Esophagus mucosa (tissue), 1 donor: ENCODE measurements around the gene GMDS. TPM values are rescaled to one million over a fixed set of nuclear protein-coding genes. Genes with fewer than 3 reads are reported as not detected.

ENCODE experiments used
- ATAC-seq: fragments of 200-7000 bp; cut with Tn5 transposase; one replicate; pipeline ENCODE4 v1.9.1; 2020
- total RNA-seq: library from RNA; stranded (reverse); gene quantifications from one replicate; pipeline ENCODE4 v1.2.4, GENCODE V29; 2023
- donor health status: DM: yes; HTN: yes; CAD: no.

GMDS gene
- total RNA-seq, 1 donor from 2014 or later, result 43.8 TPM

- ATAC-seq, result no peak
These were observed 319.5 kb downstream of the GMDS start for GRCh38 chr6:1925743-1926430.

DNA sequence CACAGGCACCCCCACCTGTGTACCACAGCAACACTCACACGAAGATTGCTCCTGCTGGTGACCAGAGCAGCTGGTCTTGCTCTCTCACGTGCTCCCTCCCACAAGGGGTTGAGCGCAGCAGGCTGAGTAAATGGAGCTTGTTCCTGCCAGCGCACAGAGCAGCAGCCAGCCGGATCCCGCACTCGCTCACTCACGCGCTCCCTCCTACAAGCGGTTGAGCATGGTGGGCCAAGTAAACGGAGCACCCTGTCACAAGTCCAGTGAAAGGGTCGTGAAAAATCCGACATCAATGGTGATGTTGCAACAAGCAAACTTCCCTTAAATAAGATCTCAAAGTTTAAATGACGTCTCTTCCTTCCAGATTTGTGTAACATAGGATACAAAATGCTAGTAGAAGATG, 322.0 kb downstream of the GMDS start:
- ATAC-seq, result no peak

GRCh38 chr6:1917626-1918371, 327.6 kb downstream of the GMDS start:
- ATAC-seq, result peak; percentile 55

DNA sequence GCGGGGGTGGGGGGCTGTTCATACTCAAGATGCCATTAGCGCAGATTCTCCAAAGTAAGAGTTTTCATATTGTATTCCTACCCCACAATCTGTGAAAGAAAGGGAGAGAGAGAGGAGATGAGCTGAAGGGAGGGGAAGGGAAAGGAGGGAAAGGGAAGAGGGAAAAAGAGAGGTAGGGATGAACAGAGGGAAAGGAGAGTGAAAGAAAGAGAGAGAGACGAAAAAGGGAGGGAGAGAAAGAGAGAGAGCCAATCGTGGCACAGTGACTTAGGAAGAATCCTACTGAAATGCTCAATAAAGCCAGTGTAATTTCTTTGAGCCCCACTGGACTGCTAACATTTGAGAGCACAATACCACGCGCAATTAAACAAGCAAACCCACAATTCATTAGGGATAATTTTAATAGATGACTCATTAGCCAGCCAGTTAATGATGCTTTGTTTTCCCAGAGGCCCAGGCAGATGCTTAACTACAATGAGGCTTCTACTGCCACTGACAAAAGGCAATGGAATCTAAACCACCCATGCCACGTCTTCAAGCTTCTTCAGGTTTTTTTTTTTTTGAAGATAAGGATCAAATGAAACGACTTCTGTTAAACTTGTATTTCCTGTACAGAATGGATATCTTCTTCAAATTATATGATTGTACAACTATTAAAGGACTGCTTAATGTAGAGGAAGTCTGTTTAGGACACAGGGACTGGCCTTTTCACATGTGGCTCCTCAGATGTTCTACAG, 328.9 kb downstream of the GMDS start:
- no peak for ATAC-seq

- no peak for ATAC-seq
These were observed 330.2 kb downstream of the GMDS start for GRCh38 chr6:1915226-1915625.

GRCh38 chr6:1913577-1913976, 331.8 kb downstream of the GMDS start:
- no peak for ATAC-seq

DNA sequence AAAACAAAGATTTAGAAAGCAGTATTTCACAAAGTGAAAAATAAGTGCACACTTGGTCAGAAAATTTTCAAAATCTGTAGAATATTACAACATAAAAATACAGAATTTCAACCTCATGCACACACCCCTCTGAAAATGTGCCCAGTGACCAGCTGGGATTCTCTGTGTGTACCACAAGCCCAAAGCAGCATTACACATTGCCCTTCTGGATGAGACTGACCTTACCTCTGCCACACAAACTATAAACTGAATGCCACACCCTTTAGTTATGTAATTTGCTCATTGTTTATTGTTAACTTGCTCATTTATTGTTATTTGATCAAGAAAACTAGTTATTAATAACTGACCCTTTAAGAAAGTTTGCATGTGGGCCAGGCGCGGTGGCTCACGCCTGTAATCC, 332.7 kb downstream of the GMDS start:
- ATAC-seq, result no peak

DNA sequence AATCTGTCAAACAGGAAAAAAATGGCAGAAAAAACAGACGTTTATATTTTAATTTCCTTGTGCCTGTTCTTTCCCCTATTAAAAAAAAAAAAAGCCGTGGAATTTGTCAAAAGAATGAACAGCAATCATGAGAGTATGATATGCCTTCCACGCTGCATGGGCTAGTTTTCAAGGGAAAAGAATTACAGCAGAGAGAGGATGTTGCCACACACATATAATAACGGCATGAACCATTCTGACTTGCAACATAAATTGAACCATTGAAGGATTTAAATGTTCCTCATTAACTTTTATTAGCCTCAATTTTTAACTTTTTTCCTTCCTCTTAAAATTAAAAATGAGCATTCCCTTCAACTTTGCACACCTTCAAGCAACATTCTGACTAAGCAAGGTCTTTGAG, 333.9 kb downstream of the GMDS start:
- ATAC-seq, result no peak

DNA sequence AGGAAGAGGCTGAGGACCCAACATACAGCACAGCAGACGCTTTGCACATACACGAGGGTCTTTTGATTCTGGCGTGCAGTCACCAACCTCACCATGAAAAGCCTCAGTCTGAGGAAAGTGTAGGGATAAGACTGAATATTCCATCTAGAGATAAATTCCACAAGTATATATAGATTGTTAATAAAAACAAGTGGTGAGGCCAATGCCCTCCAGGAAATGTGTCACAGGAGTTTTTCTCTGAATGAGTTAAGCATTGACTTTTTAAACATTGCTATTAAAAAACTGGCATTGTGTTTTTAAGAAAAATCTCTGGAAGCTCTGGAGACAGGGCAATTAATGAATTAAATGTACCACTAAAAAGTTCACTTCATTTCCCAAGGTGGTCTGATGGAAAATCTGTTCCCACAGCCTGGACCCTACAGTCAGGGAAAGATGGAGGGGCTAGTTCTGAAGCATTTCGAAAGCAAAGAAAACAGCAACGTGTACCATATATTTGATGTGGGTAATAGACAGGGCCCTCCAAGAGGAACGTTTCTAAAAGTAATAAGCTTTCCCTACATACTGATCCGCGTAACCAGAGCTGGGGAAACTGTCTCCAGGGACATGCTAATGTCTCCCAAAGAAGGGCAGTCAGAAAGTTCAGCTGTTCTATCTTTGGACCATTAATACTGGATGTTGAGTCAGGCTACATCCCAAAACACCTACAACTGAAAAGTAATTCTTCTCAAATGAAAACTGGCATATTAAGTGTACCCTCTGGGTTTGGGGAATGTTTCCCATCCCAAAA, 334.6 kb downstream of the GMDS start:
- no peak for ATAC-seq

- no peak for ATAC-seq
These were observed 336.6 kb downstream of the GMDS start for GRCh38 chr6:1908784-1909183.

GRCh38 chr6:1906609-1907008, 338.8 kb downstream of the GMDS start:
- ATAC-seq, result no peak

DNA sequence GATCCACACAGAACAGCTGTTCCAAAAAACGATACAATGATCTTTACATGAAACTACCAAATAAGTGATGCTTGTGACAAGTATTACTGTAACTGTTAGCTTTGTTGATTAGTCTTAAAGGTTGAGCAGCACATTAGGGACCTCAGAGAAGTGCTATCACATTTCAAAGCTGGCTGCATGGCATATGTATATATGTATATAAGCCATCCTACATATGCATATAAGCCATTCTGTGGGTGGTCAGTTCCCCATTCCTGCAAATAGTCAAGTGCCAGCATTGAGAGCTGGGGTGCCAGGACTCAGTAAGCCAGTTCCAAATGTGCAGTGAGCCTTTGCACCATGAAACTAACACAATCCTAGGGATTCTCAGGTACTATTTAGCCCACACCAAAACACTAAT, 339.4 kb downstream of the GMDS start:
- ATAC-seq, result no peak

GRCh38 chr6:1904898-1905297, 340.5 kb downstream of the GMDS start:
- ATAC-seq, result no peak

DNA sequence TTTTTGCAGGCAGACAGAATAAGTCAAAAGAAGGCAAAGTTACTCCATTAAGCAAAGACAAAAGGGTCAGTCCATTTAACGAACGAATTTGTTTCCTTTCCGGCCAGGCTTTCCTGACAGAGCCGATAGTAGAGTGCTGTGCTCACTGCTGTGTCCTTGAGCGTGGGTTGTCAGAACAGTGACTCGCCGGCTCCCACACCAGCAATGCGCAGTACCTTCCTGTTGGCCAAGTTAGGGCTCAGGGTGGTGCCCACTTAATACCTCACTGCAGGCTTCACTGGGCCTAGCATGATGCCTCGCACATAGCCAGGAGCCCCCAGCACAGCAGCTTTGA, 341.0 kb downstream of the GMDS start:
- peak; percentile 44 for ATAC-seq

- ATAC-seq, result no peak
These were observed 341.5 kb downstream of the GMDS start for GRCh38 chr6:1903780-1904465.

GRCh38 chr6:1901556-1901955, 343.8 kb downstream of the GMDS start:
- ATAC-seq, result peak; percentile 66

DNA sequence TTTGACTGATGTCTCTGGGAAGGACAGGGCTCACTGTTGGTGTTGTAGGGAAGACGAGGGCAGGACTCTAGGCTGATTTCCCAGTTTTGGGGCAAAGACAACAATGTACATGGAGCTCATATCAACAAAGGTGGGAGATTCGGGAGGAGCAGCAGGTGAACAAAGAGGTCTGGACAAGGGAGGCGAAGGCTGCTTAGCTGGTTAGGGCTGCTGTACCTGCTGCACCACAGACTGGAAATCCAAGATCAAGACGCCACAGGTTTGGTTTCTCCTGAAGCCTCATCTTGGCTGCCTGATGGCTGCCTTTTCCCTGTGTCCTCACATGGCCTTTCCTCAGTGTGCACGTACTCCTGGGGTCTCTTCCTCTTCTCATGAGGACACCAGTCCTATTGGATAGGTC, 348.5 kb downstream of the GMDS start:
- peak; percentile 66 for ATAC-seq

- ATAC-seq, result no peak
These were observed 349.7 kb downstream of the GMDS start for GRCh38 chr6:1895721-1896120.

DNA sequence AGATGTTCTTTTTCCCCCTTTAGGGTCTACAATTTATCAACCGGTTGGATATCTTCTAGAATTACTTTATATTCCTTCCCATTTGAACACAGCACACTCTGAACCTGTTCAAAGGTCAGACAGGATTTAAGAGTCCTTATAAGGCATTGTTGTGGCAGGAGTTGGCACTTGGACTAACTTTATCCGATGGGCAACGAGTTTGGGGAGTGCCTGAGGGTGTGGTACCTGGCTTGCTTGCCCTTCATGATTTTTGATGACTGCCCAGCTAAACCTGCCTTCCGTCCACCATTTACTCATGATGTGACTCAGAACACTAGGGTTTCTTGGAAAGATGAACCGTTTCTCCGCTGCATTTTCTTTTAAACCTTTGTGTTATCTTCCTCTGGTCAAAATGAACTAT, 350.5 kb downstream of the GMDS start:
- peak; percentile 94 for ATAC-seq

- ATAC-seq, result no peak
These were observed 351.8 kb downstream of the GMDS start for GRCh38 chr6:1893470-1894130.

- ATAC-seq, result no peak
These were observed 352.7 kb downstream of the GMDS start for GRCh38 chr6:1892716-1893115.

DNA sequence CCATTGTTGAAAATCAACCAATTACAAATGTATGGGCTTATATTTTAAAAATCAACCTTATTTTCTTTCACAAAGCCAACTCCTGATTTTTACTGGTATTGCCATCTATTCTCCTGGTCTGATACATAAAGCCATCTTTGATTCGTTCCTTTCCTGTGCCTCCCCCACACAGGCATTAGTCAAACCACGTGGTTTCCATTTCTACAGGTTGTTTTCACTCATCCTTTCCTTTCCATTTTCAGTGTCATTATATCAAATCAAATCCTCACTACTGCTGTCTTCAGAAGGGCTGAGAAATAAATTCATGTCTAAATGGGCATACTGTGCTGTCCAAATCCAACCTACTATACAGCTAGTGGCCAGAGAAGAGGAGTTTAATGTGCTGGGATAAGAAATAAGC, 354.4 kb downstream of the GMDS start:
- no peak for ATAC-seq
